B cell (primary cell): ENCODE results near the gene IRX4.

ENCODE experiments used
- CTCF ChIP-seq: fragments of 200-600 bp; IDR thresholded peaks from one replicate; pipeline ENCODE4 v1.8.0; 2022; ENCODE audit warnings: antibody characterized with exemption, mild to moderate bottlenecking
- EZH2 ChIP-seq: IDR thresholded peaks from 2 replicates; pipeline ENCODE4 v1.6.1; 2012; ENCODE audit warnings: borderline replicate concordance, low read depth, mild to moderate bottlenecking, moderate library complexity, low read length; ENCODE audit not compliant: insufficient read depth, poor library complexity, severe bottlenecking

DNA sequence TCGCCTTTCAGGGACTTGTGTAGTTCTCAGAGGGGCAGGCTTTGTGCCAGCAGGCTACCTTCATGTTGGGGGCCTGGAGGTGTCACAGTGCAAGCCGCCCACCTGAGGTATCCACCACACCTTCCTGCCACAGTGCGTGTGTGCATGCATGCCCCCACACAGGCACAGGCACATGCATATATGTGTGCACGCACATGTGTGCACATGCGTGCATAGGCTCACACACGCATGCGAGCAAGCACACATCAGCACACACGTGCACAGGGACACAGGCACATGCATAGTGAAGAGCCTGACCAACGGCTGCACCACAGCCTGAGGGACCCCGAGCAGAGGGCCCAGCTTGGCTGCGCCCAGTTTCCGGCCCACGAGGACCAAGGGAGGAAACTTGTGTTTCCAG, 36.1 kb downstream of the IRX4 start:
- TF ChIP-seq CTCF (no peak), EZH2 (no peak)
